ENCODE results near the gene KLHL29.

The KLHL29 gene

GRCh38 chr2:23377771-23378170 is 7.2 kb upstream of the KLHL29 start:
- H3K27me3 ChIP-seq (ENCODE audit: insufficient read depth, poor library complexity, severe bottlenecking) = peaks cover 13% of the 10 kb centered on the region
- TF ChIP-seq REST (IDR thresholded peaks at IDR 0.05; ENCODE audit: insufficient replicate concordance, low read depth) = no peak
- no peak for TF ChIP-seq CTCF (IDR thresholded peaks at IDR 0.05; ENCODE audit: insufficient read depth, low read length)
- no peak for TF ChIP-seq SPI1 (IDR thresholded peaks at IDR 0.05; ENCODE audit: borderline replicate concordance, low read depth)
- no peak for TF ChIP-seq POLR2AphosphoS5 (IDR thresholded peaks at IDR 0.05; ENCODE audit: low read depth)
- no peak for TF ChIP-seq GABPA (IDR thresholded peaks at IDR 0.05; ENCODE audit: low read depth)

GRCh38 chr2:23378496-23378895 is 6.5 kb upstream of the KLHL29 start:
- no peak overlapping the region for H3K4me3 ChIP-seq (replicated peaks; ENCODE audit: insufficient read depth, low read length)
- H3K27ac ChIP-seq (replicated peaks) = no peak overlapping the region
- TF ChIP-seq CTCF (IDR thresholded peaks at IDR 0.05; ENCODE audit: insufficient read depth, low read length) (no peak), GABPA (IDR thresholded peaks at IDR 0.05; ENCODE audit: low read depth) (no peak), POLR2AphosphoS5 (IDR thresholded peaks at IDR 0.05; ENCODE audit: low read depth) (no peak), REST (IDR thresholded peaks at IDR 0.05; ENCODE audit: insufficient replicate concordance, low read depth) (no peak), SPI1 (IDR thresholded peaks at IDR 0.05; ENCODE audit: borderline replicate concordance, low read depth) (no peak)
- DNase-seq (ENCODE audit: low read depth in 1 of 2, low spot score in 1 of 2) = no peak
- peaks cover 20% of the 10 kb centered on the region for H3K27me3 ChIP-seq (ENCODE audit: insufficient read depth, poor library complexity, severe bottlenecking)

More at GRCh38 chr2:23377771-23378170, 7.2 kb upstream of the KLHL29 start:
- no peak overlapping the region for H3K4me3 ChIP-seq (replicated peaks; ENCODE audit: insufficient read depth, low read length)
- no peak overlapping the region for H3K27ac ChIP-seq (replicated peaks)
- no peak for DNase-seq (ENCODE audit: low read depth in 1 of 2, low spot score in 1 of 2)

DNA sequence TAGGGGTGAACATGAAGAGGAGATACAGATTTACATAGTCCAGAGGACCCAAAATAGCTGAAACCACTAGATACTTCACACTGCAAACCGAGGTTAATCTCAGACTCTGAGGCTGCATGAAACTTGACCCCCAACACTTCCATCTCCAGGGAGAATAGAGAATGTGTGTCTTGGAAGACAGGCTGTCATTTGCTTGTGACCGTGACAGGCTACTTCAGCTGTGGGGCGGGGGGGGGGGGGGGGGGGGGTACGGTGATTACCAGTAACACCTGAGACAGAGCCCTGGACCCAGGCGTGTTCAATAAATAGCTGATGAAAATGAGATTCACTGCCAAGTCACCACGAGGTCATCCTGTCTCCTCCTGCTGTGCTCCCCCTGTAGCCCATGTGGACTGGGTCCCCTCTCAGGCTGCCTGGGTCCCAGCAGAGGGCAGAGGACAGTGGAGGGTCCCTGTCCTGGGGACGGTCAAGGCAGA is 5.7 kb upstream of the KLHL29 start:
- no peak for TF ChIP-seq POLR2AphosphoS5 (IDR thresholded peaks at IDR 0.05; ENCODE audit: low read depth)
- no peak for TF ChIP-seq SPI1 (IDR thresholded peaks at IDR 0.05; ENCODE audit: borderline replicate concordance, low read depth)
- no peak for TF ChIP-seq CTCF (IDR thresholded peaks at IDR 0.05; ENCODE audit: insufficient read depth, low read length)
- no peak for TF ChIP-seq GABPA (IDR thresholded peaks at IDR 0.05; ENCODE audit: low read depth)
- TF ChIP-seq REST (IDR thresholded peaks at IDR 0.05; ENCODE audit: insufficient replicate concordance, low read depth) = no peak
- no peak for DNase-seq (ENCODE audit: low read depth in 1 of 2, low spot score in 1 of 2)
- no peak overlapping the region for H3K27ac ChIP-seq (replicated peaks)
- peaks cover 25% of the 10 kb centered on the region for H3K27me3 ChIP-seq (ENCODE audit: insufficient read depth, poor library complexity, severe bottlenecking)
- H3K4me3 ChIP-seq (replicated peaks; ENCODE audit: insufficient read depth, low read length) = no peak overlapping the region

All from HL-60 (cell line).